A549 treated with Mapracorat at 1 μM for 4 hours (cell line): Measurements from ENCODE around the gene DEPDC1B. TPM values are rescaled to one million over a fixed set of nuclear protein-coding genes. Genes with fewer than 3 reads are reported as not detected.

Experiments
- total RNA-seq: library from RNA; stranded (reverse); fragments of 200-300 nt; extraction: Qiagen RNA extraction; gene quantifications from 5 replicates; pipeline ENCODE4 v1.2.3, GENCODE V29; 2022

Gene DEPDC1B
- 12.5 to 16.6 TPM (median 15.2 TPM) in 5 replicates for total RNA-seq

DNA sequence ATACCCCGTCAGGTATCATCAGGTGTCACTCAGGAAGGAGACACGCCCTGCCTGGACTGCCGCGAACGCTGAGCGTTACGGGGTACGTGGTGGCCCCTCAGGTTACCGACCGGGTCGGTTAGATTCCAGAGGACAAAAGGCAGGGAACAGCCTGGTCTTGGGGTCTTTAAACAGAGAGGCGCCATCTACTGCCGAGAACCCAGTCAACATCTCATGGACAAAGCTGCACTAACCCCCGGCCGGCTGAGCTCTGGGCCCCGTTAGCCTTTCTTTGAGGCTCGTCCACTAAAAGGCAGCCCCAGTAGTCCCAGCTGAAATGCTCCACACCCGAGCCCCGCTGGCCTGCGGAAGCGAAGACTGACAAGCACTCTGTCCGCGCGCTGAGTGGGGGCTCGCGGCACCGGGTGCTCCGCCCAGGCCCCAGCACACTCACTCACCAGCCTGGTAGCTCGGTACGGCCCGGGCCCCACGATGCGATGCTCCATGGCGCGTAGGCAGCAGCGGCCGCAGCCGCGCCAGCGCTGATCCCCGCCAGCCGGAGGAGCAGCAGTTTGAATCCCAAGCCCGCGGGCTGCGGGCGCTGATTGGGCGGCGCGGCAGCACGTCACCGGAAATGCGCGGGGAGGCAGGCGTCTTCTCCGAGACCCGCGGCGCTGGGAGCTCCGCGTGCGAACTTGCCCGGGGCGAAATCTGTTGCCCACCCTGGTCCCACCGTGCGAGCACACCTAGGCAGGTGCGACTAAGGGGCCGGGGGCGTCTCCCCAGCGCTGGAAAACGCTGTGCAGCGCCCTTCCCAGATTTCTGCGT lies at the start of gene DEPDC1B:
Gene DEPDC1B (minus strand): TSS at position 558 of the 807 bp plus-strand sequence. CDS start 73 bp downstream, at position 485.

Other genes with a start within 250 kb of the DEPDC1B start
- 8.7 to 12.5 TPM (median 10.8 TPM) in 5 replicates for gene ELOVL7, start 144.1 kb upstream of the DEPDC1B start, total RNA-seq
- gene ERCC8, start 244.9 kb upstream of the DEPDC1B start, total RNA-seq = 12.4 to 18.2 TPM (median 13.2 TPM) in 5 replicates
- gene NDUFAF2, start 245.0 kb upstream of the DEPDC1B start, total RNA-seq = 69.8 to 82.5 TPM (median 79.0 TPM) in 5 replicates